Liver (tissue), 3 donors: ENCODE results near the gene AEN.

Experiments
- CTCF ChIP-seq: fragments of 150-350 bp; IDR thresholded peaks from 2 replicates; pipeline ENCODE4 v1.5.1; 2017; ENCODE audit warnings: improper control_type of control experiment, low read depth, low read length; ENCODE audit not compliant: missing input control
- FOXA1 ChIP-seq: IDR thresholded peaks from 2 replicates; pipeline ENCODE4 v1.6.1; 2016; ENCODE audit warnings: antibody characterized with exemption
- GABPA ChIP-seq, 2 donors: IDR thresholded peaks in 1 of 2; conservative IDR thresholded peaks in 1 of 2; 2 replicates each; pipeline ENCODE4 v1.6.1; 2016; ENCODE audit warnings: antibody characterized with exemption in 2 of 2, mild to moderate bottlenecking in 1 of 2, moderate library complexity in 1 of 2
- NR2F2 ChIP-seq: IDR thresholded peaks from 2 replicates; pipeline ENCODE4 v1.6.1; 2016; ENCODE audit warnings: antibody characterized with exemption
- RAD21 ChIP-seq, 2 donors: IDR thresholded peaks; 2 replicates each; pipeline ENCODE4 v1.6.1; 2016; ENCODE audit warnings: antibody characterized with exemption in 2 of 2, mild to moderate bottlenecking in 2 of 2
- TAF1 ChIP-seq: conservative IDR thresholded peaks from 2 replicates; pipeline ENCODE4 v1.6.1; 2016; ENCODE audit warnings: antibody characterized with exemption, mild to moderate bottlenecking
- YY1 ChIP-seq: IDR thresholded peaks from 2 replicates; pipeline ENCODE4 v1.6.1; 2016; ENCODE audit warnings: antibody characterized with exemption, mild to moderate bottlenecking
- donor health status: healthy.
- donor health status: healthy.

DNA sequence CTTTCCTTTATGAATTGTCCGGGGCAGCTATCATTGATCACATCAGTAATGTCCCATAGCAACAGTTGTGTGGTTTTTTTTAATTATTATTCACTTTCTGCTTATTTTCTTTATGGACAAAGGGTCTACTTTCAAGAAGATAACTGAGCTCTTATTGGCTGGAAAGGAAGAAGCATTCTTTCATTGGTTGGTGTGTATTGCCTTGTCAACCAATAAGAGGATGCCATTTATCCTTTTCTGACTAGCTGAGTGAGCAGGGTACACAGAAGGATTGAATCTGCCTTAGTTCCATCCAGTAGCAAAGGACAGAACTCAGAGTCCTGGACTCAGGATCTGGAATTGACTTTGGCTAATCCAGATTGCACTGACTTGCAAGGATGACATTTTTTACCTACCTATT lies 13.2 kb upstream of the AEN start:
- TF ChIP-seq YY1 (no peak), GABPA (IDR thresholded peaks at IDR 0.05 in 1 of 2, conservative IDR thresholded peaks at IDR 0.05 in 1 of 2) (no peak), CTCF (no peak), FOXA1 (no peak), RAD21 (IDR thresholded peaks at IDR 0.05) (no peak), TAF1 (no peak), NR2F2 (no peak)
